Activated CD4-positive, alpha-beta T cell treated with anti-CD3 and anti-CD28 coated beads, Interleukin-10, Interleukin-2, amounts not matched to agents 100 ng/mL and 50 ng/mL, durations not matched to agents 16 hours and 8 hours (primary cell): ENCODE measurements around the gene A2ML1.
"Not testable (repeated sequence)": the region's sequence is repeated elsewhere in the genome, so short reads cannot be mapped to it uniquely, and the experiment has no call there.

Experiments
- DNase-seq: peaks from one replicate; pipeline ENCODE4 v3.0.0-alpha.2; 2020

Gene A2ML1

GRCh38 chr12:8911606-8912268 lies 89.3 kb downstream of the A2ML1 start:
- no peak for DNase-seq

- peak; percentile 3 for DNase-seq
These were observed 90.5 kb downstream of the A2ML1 start for GRCh38 chr12:8912914-8913313.

GRCh38 chr12:8913702-8914032 lies 91.2 kb downstream of the A2ML1 start:
- DNase-seq, result no peak

- DNase-seq, result peak; percentile 76
These were observed 91.8 kb downstream of the A2ML1 start, which contains the start of gene PHC1 for GRCh38 chr12:8914033-8914715. TSS of gene PHC1 (plus strand) at chr12:8914509. CDS start at chr12:8917678, 3,169 bp downstream.

- DNase-seq, result peak; percentile 52
These were observed 92.5 kb downstream of the A2ML1 start for GRCh38 chr12:8914716-8915526.

- DNase-seq, result no peak
These were observed 93.7 kb downstream of the A2ML1 start for GRCh38 chr12:8916154-8916553.

GRCh38 chr12:8917031-8917430 lies 94.6 kb downstream of the A2ML1 start:
- no peak for DNase-seq

- DNase-seq, result no peak
These were observed 95.3 kb downstream of the A2ML1 start for GRCh38 chr12:8917751-8918150.

GRCh38 chr12:8919643-8920042 lies 97.2 kb downstream of the A2ML1 start:
- not testable (repeated sequence) for DNase-seq

GRCh38 chr12:8922544-8922943 lies 100.1 kb downstream of the A2ML1 start:
- no peak for DNase-seq
